ENCODE measurements around the gene MSLN.

MSLN gene

GRCh38 chr16:724188-725040 lies 36.1 kb upstream of the MSLN start:
- no peak for TF ChIP-seq CTCF (conservative IDR thresholded peaks at IDR 0.05; ENCODE audit: low read length)
- H3K4me3 ChIP-seq (ENCODE audit: low read length) = no peak overlapping the region
- no peak for DNase-seq (ENCODE audit: low read depth)

- no peak for DNase-seq (ENCODE audit: low read depth)
- H3K4me3 ChIP-seq (ENCODE audit: low read length) = no peak overlapping the region
- no peak for TF ChIP-seq CTCF (conservative IDR thresholded peaks at IDR 0.05; ENCODE audit: low read length)
Measured at GRCh38 chr16:725041-725376, 35.5 kb upstream of the MSLN start.

- DNase-seq (ENCODE audit: low read depth) = no peak
- H3K4me3 ChIP-seq (ENCODE audit: low read length) = no peak overlapping the region
- no peak for TF ChIP-seq CTCF (conservative IDR thresholded peaks at IDR 0.05; ENCODE audit: low read length)
Measured at GRCh38 chr16:725463-726187, 34.9 kb upstream of the MSLN start.

- no peak for TF ChIP-seq CTCF (conservative IDR thresholded peaks at IDR 0.05; ENCODE audit: low read length)
- DNase-seq (ENCODE audit: low read depth) = no peak
- H3K4me3 ChIP-seq (ENCODE audit: low read length) = no peak overlapping the region
Measured at GRCh38 chr16:726188-726437, 34.4 kb upstream of the MSLN start.

- TF ChIP-seq CTCF (conservative IDR thresholded peaks at IDR 0.05; ENCODE audit: low read length) = no peak
- H3K4me3 ChIP-seq (ENCODE audit: low read length) = peak within 1 kb of the TSS; percentile 67
- peak; percentile 20 for DNase-seq (ENCODE audit: low read depth)
Measured at GRCh38 chr16:726438-727290, 33.9 kb upstream of the MSLN start, which contains the start of the genes CCDC78 and HAGHL. CCDC78 (minus strand) TSS chr16:726443; CDS start chr16:726367, 76 bp downstream. HAGHL (plus strand) TSS chr16:727106; CDS start chr16:727510, 404 bp downstream.

- no peak for TF ChIP-seq CTCF (conservative IDR thresholded peaks at IDR 0.05; ENCODE audit: low read length)
- no peak for DNase-seq (ENCODE audit: low read depth)
- H3K4me3 ChIP-seq (ENCODE audit: low read length) = peak overlapping the region; percentile 67
Measured at GRCh38 chr16:727291-727977, 33.1 kb upstream of the MSLN start.
